Activated CD8-positive, alpha-beta memory T cell treated with anti-CD3 and anti-CD28 coated beads, Interleukin-2, amount 10 ng/mL, durations not matched to agents 7 days and 5 days (primary cell): ENCODE measurements around the gene NEDD9. TPM values are rescaled to one million over a fixed set of nuclear protein-coding genes. Genes with fewer than 3 reads are reported as not detected.

Source experiments
- ATAC-seq: fragments of 150-1000 bp; cut with Tn5 transposase; one replicate; pipeline ENCODE4 v1.10.0; 2021; ENCODE audit warnings: moderate library complexity
- CTCF ChIA-PET: fragments of 350-600 bp; sonication (Branson Sonifier 250); formaldehyde crosslinking; loops from one replicate; lab custom pipeline; 2021; ENCODE audit warnings: antibody characterized with exemption; lab: Charles Lee
- DNase-seq: peaks from one replicate; pipeline ENCODE4 v3.0.0-alpha.2; 2020
- H3K27ac Mint-ChIP-seq: one replicate; pipeline ENCODE4 v1.8.0; 2021; ENCODE audit warnings: mild to moderate bottlenecking, mixed read lengths
- H3K27me3 Mint-ChIP-seq: one replicate; pipeline ENCODE4 v1.8.0; 2021; ENCODE audit warnings: mixed read lengths
- H3K36me3 Mint-ChIP-seq: one replicate; pipeline ENCODE4 v1.8.0; 2021; ENCODE audit warnings: mild to moderate bottlenecking, mixed read lengths
- H3K4me1 Mint-ChIP-seq: one replicate; pipeline ENCODE4 v1.8.0; 2021; ENCODE audit warnings: mixed read lengths
- H3K4me3 Mint-ChIP-seq: one replicate; pipeline ENCODE4 v1.8.0; 2021; ENCODE audit warnings: mild to moderate bottlenecking, moderate library complexity, mixed read lengths
- H3K9me3 Mint-ChIP-seq: one replicate; pipeline ENCODE4 v1.8.0; 2022; ENCODE audit warnings: low read depth, mixed read lengths
- total RNA-seq, 2 experiments: library from RNA; stranded (reverse); gene quantifications; one replicate each; pipeline ENCODE4 v1.2.3, GENCODE V29; 2021

The NEDD9 gene
- total RNA-seq, 2 experiments from 2014 or later: 84.5 to 114 TPM

GRCh38 chr6:11141295-11141694 is 91.2 kb downstream of the NEDD9 start:
- no peak for ATAC-seq
- peaks cover 9% of the 10 kb centered on the region for H3K4me1 Mint-ChIP-seq

GRCh38 chr6:11140056-11140455 is 92.4 kb downstream of the NEDD9 start:
- Mint-ChIP-seq H3K36me3 (peaks cover 12% of the 10 kb centered on the region), H3K4me1 (peaks cover 9% of the 10 kb centered on the region), H3K27ac (no peak overlapping the region), H3K4me3 (no peak overlapping the region), H3K9me3 (no peaks in the 10 kb centered on the region), H3K27me3 (no peaks in the 10 kb centered on the region)
- CTCF ChIA-PET: interaction anchor here (0.6 kb wide), 1 partner anchor 363 kb away, joined by 4 read pairs; no protein-coding TSS in a partner anchor
- DNase-seq (no peak), ATAC-seq (no peak)

More at GRCh38 chr6:11141295-11141694, 91.2 kb downstream of the NEDD9 start:
- Mint-ChIP-seq H3K27me3 (no peaks in the 10 kb centered on the region), H3K36me3 (peaks cover 4% of the 10 kb centered on the region), H3K9me3 (no peaks in the 10 kb centered on the region), H3K4me3 (no peak overlapping the region), H3K27ac (no peak overlapping the region)
- CTCF ChIA-PET: interaction anchor here (1.3 to 1.5 kb wide), 2 partner anchors 354 to 355 kb away, joined by 3 to 6 read pairs; no protein-coding TSS in a partner anchor
- no peak for DNase-seq

- ATAC-seq: peak; percentile 51
These were observed 93.2 kb downstream of the NEDD9 start for GRCh38 chr6:11139051-11139960.

GRCh38 chr6:11136809-11137208 is 95.7 kb downstream of the NEDD9 start:
- Mint-ChIP-seq H3K27me3 (no peaks in the 10 kb centered on the region), H3K36me3 (peaks cover 16% of the 10 kb centered on the region), H3K4me3 (no peak overlapping the region), H3K9me3 (no peaks in the 10 kb centered on the region), H3K4me1 (peaks cover 5% of the 10 kb centered on the region), H3K27ac (no peak overlapping the region)
- DNase-seq (no peak), ATAC-seq (no peak)
- CTCF ChIA-PET: interaction anchor here (1.0 to 1.4 kb wide), 3 partner anchors 14 to 364 kb away, joined by 3 to 6 read pairs (median 3); no protein-coding TSS in a partner anchor

More at GRCh38 chr6:11139051-11139960, 93.2 kb downstream of the NEDD9 start:
- Mint-ChIP-seq H3K9me3 (no peaks in the 10 kb centered on the region), H3K4me1 (peaks cover 7% of the 10 kb centered on the region), H3K27ac (no peak overlapping the region), H3K4me3 (no peak overlapping the region), H3K27me3 (no peaks in the 10 kb centered on the region), H3K36me3 (peaks cover 16% of the 10 kb centered on the region)
- no peak for DNase-seq
- CTCF ChIA-PET: interaction anchor here (0.6 to 1.3 kb wide), 2 partner anchors 357 to 364 kb away, joined by 3 to 4 read pairs; no protein-coding TSS in a partner anchor

Other genes with a start within 250 kb of the NEDD9 start
- not detected for gene ELOVL2, start 188.4 kb downstream of the NEDD9 start, total RNA-seq
- gene SMIM13, start 138.8 kb downstream of the NEDD9 start, total RNA-seq: 10 to 100 TPM in 1 of 2 experiments, 1 to 10 TPM in 1; 9.1 to 11.5 TPM
- gene ERVFRD-1, start 120.9 kb downstream of the NEDD9 start, total RNA-seq: not detected